PFSK-1 (cell line): ENCODE data around the gene SLCO3A1.

Source experiments
- FOXP2 ChIP-seq: optimal IDR thresholded peaks from 2 replicates; pipeline ENCODE3; 2011; ENCODE audit warnings: borderline replicate concordance, control low read depth, inconsistent platforms; ENCODE audit not compliant: insufficient read depth; ENCODE audit errors: extremely low read length, extremely low read depth
- POLR2AphosphoS5 ChIP-seq: IDR thresholded peaks from 2 replicates; pipeline ENCODE4 v1.6.1; 2012; ENCODE audit warnings: low read depth, mild to moderate bottlenecking, control low read depth, low read length, moderate library complexity
- REST ChIP-seq, 2 experiments: IDR thresholded peaks; 2 replicates each; pipeline versions ENCODE4 v1.6.1 to v1.8.0; 2011 to 2012; ENCODE audit warnings: low read depth in 2 of 2, low read length in 2 of 2, control low read depth in 1 of 2, inconsistent platforms in 1 of 2, mild to moderate bottlenecking in 1 of 2, moderate library complexity in 1 of 2; ENCODE audit not compliant: insufficient read depth in 1 of 2
- SIN3A ChIP-seq: IDR thresholded peaks from 2 replicates; pipeline ENCODE4 v1.6.1; 2012; ENCODE audit warnings: mild to moderate bottlenecking, low read length, moderate library complexity, borderline replicate concordance; ENCODE audit not compliant: insufficient read depth
- TAF1 ChIP-seq: IDR thresholded peaks from 2 replicates; pipeline ENCODE4 v1.6.1; 2012; ENCODE audit warnings: low read length, control low read depth, borderline replicate concordance; ENCODE audit not compliant: insufficient read depth

SLCO3A1 gene

GRCh38 chr15:92184679-92185230, 331.2 kb downstream of the SLCO3A1 start:
- TF ChIP-seq FOXP2: no peak
- no peak for TF ChIP-seq SIN3A
- no peak for TF ChIP-seq POLR2AphosphoS5
- TF ChIP-seq REST (IDR thresholded peaks at IDR 0.05; ENCODE audit: insufficient read depth in 1 of 2, low read depth in 2 of 2, low read length in 2 of 2): no peak
- no peak for TF ChIP-seq TAF1

GRCh38 chr15:92187975-92188374, 334.5 kb downstream of the SLCO3A1 start:
- TF ChIP-seq SIN3A: no peak
- TF ChIP-seq TAF1: no peak
- no peak for TF ChIP-seq POLR2AphosphoS5
- TF ChIP-seq REST (IDR thresholded peaks at IDR 0.05; ENCODE audit: insufficient read depth in 1 of 2, low read depth in 2 of 2, low read length in 2 of 2): no peak
- TF ChIP-seq FOXP2: no peak

- TF ChIP-seq FOXP2: no peak
- TF ChIP-seq POLR2AphosphoS5: no peak
- no peak for TF ChIP-seq REST (IDR thresholded peaks at IDR 0.05; ENCODE audit: insufficient read depth in 1 of 2, low read depth in 2 of 2, low read length in 2 of 2)
- no peak for TF ChIP-seq TAF1
- no peak for TF ChIP-seq SIN3A
Observed at GRCh38 chr15:92189166-92189565, 335.7 kb downstream of the SLCO3A1 start.

GRCh38 chr15:92195241-92195640, 341.7 kb downstream of the SLCO3A1 start:
- no peak for TF ChIP-seq REST (IDR thresholded peaks at IDR 0.05; ENCODE audit: insufficient read depth in 1 of 2, low read depth in 2 of 2, low read length in 2 of 2)
- no peak for TF ChIP-seq SIN3A
- TF ChIP-seq TAF1: no peak
- no peak for TF ChIP-seq FOXP2
- TF ChIP-seq POLR2AphosphoS5: no peak

GRCh38 chr15:92196342-92196741, 342.8 kb downstream of the SLCO3A1 start:
- TF ChIP-seq FOXP2 (no peak), POLR2AphosphoS5 (no peak), REST (IDR thresholded peaks at IDR 0.05; ENCODE audit: insufficient read depth in 1 of 2, low read depth in 2 of 2, low read length in 2 of 2) (no peak), TAF1 (no peak), SIN3A (no peak)
